ENCODE results near the gene CEP78. TPM values are rescaled to one million over a fixed set of nuclear protein-coding genes. Genes with fewer than 3 reads are reported as not detected.

The CEP78 gene
- total and polyA plus RNA-seq, 2 donors from 2014 or later, result 7.5 to 8.9 TPM

DNA sequence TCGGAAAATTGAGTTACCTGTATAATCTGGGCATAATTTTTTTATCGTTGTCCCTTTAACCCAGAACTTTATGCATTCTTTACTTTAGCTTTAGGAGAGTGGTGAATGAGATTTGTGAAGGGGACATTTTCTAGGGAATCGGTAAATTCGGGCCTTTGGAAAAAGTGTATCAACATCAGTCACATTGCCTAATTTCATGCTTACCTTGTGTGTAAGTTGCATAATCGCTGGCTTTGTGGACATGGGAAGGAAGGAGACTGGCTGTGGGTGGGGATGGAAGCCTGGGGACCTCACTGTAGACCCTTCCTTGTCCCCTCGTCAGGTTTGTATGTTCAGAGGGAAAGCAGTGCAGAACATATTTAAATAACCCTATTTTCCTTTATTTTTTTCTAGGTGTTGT, 64.3 kb downstream of the CEP78 start:
- intact Hi-C loops (cut with DNase I), result no loop called here
- no peak for DNase-seq
- no peak for TF ChIP-seq CTCF (IDR thresholded peaks at IDR 0.05; ENCODE audit: borderline replicate concordance, extremely low read depth, insufficient read depth)
- FAIRE-seq, result no peak
- Histone ChIP-seq H3K27me3 (ENCODE audit: control insufficient read depth, insufficient read depth, low read length) (no peaks in the 10 kb centered on the region), H3K9ac (ENCODE audit: low read length in 3 of 3) (no peak overlapping the region), H3K9me3 (ENCODE audit: control insufficient read depth in 2 of 3, insufficient read depth in 1 of 3, low read length in 3 of 3) (no peaks in the 10 kb centered on the region), H3K36me3 (ENCODE audit: control insufficient read depth in 2 of 3, insufficient read depth in 3 of 3, low read length in 3 of 3) (peaks cover 0 to 2% (median 0%) of the 10 kb centered on the region in 3 donors), H3K4me1 (ENCODE audit: control insufficient read depth in 2 of 3, insufficient read depth in 2 of 3, low read depth in 1 of 3, low read length in 3 of 3) (peaks cover 0 to 6% (median 0%) of the 10 kb centered on the region in 3 donors), H3K4me3 (ENCODE audit: low read length in 3 of 3) (peak overlapping the region in 1 of 3 donors; percentile 15), H3K27ac (ENCODE audit: low read depth in 2 of 2, low read length in 2 of 2) (no peak overlapping the region)

- no peak for TF ChIP-seq CTCF (IDR thresholded peaks at IDR 0.05; ENCODE audit: borderline replicate concordance, extremely low read depth, insufficient read depth)
- Histone ChIP-seq H3K27me3 (ENCODE audit: control insufficient read depth, insufficient read depth, low read length) (no peaks in the 10 kb centered on the region), H3K36me3 (ENCODE audit: control insufficient read depth in 2 of 3, insufficient read depth in 3 of 3, low read length in 3 of 3) (peaks cover 0 to 2% (median 0%) of the 10 kb centered on the region in 3 donors), H3K27ac (ENCODE audit: low read depth in 2 of 2, low read length in 2 of 2) (no peak overlapping the region), H3K4me3 (ENCODE audit: low read length in 3 of 3) (no peak overlapping the region), H3K9me3 (ENCODE audit: control insufficient read depth in 2 of 3, insufficient read depth in 1 of 3, low read length in 3 of 3) (no peaks in the 10 kb centered on the region), H3K9ac (ENCODE audit: low read length in 3 of 3) (no peak overlapping the region), H3K4me1 (ENCODE audit: control insufficient read depth in 2 of 3, insufficient read depth in 2 of 3, low read depth in 1 of 3, low read length in 3 of 3) (peaks cover 0 to 6% (median 0%) of the 10 kb centered on the region in 3 donors)
- FAIRE-seq (no peak), DNase-seq (no peak)
- intact Hi-C loops (cut with DNase I), result no loop called here
These were observed 65.6 kb downstream of the CEP78 start for GRCh38 chr9:78301466-78301865.

DNA sequence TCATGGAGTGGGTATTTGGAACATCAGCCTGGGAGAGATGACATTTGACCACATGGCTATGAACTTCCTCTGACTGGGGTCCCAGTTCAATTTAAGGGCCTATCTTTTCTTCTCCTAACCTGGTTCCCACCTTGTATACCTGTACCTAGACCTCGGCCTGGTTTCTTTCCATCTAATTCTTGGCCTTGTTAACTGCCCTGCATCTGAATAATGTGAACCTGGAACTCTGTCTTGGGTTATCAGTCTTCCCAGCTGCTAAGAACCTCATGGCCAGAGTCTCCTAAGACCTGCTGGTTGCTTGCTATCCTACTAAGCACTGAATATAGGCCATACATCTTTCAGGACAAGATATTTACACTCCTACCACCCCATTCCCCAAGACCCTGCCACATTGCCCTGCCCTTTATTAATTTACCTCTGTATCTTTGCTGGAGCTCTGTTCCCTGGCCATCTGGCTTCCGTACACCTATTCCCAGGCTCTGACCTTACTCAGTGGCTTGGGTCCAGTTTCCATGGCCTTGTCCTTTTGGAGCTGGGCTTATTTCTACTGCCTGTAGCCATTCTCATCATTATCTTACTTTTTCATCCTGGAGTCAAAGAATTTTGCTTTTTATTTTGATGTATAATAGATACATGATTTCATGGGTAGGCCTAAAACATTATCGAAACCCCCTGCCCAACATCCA, 67.6 kb downstream of the CEP78 start:
- no peak for TF ChIP-seq CTCF (IDR thresholded peaks at IDR 0.05; ENCODE audit: borderline replicate concordance, extremely low read depth, insufficient read depth)

More for the DNA sequence above, 67.6 kb downstream of the CEP78 start:
- Histone ChIP-seq H3K4me3 (ENCODE audit: low read length in 3 of 3) (no peak overlapping the region), H3K27me3 (ENCODE audit: control insufficient read depth, insufficient read depth, low read length) (no peaks in the 10 kb centered on the region), H3K27ac (ENCODE audit: low read depth in 2 of 2, low read length in 2 of 2) (no peak overlapping the region), H3K9ac (ENCODE audit: low read length in 3 of 3) (no peak overlapping the region), H3K9me3 (ENCODE audit: control insufficient read depth in 2 of 3, insufficient read depth in 1 of 3, low read length in 3 of 3) (no peaks in the 10 kb centered on the region), H3K4me1 (ENCODE audit: control insufficient read depth in 2 of 3, insufficient read depth in 2 of 3, low read depth in 1 of 3, low read length in 3 of 3) (no peaks in the 10 kb centered on the region), H3K36me3 (ENCODE audit: control insufficient read depth in 2 of 3, insufficient read depth in 3 of 3, low read length in 3 of 3) (peaks cover 2 to 4% (median 2%) of the 10 kb centered on the region in 3 donors)
- DNase-seq (no peak), FAIRE-seq (no peak)
- intact Hi-C loops (cut with DNase I), result no loop called here

Measured in kidney (tissue), 14 donors.